ACC112 (cell line): ENCODE results near the gene DMRTB1.

Source experiments
- H2AFZ ChIP-seq: fragments of 200-600 bp; sonication (generic); one replicate; pipeline ENCODE4 v1.6.0; 2017; ENCODE audit warnings: antibody characterized with exemption, low read length; ENCODE audit not compliant: unreplicated experiment
- H3K27ac ChIP-seq: fragments of 200-600 bp; sonication (generic); 2 replicates; pipeline ENCODE4 v1.5.1; 2014; ENCODE audit warnings: low read depth, mild to moderate bottlenecking, antibody characterized with exemption, low read length, moderate library complexity
- H3K27me3 ChIP-seq: fragments of 200-600 bp; sonication (generic); 2 replicates; pipeline ENCODE4 v1.6.1; 2014; ENCODE audit warnings: mild to moderate bottlenecking, antibody characterized with exemption, low read length, moderate library complexity, mixed read lengths; ENCODE audit not compliant: insufficient read depth
- H3K36me3 ChIP-seq: fragments of 200-600 bp; sonication (generic); 2 replicates; pipeline ENCODE4 v1.6.1; 2016; ENCODE audit warnings: mild to moderate bottlenecking, antibody characterized with exemption, low read length, moderate library complexity, mixed read lengths; ENCODE audit not compliant: insufficient read depth
- H3K4me1 ChIP-seq: fragments of 200-600 bp; sonication (generic); one replicate; pipeline ENCODE4 v1.6.1; 2016; ENCODE audit warnings: low read length, mixed read lengths; ENCODE audit not compliant: insufficient read depth, unreplicated experiment, control insufficient read depth
- H3K4me3 ChIP-seq: fragments of 200-600 bp; sonication (generic); 2 replicates; pipeline ENCODE4 v1.5.1; 2014; ENCODE audit warnings: mild to moderate bottlenecking, low read depth, low read length
- H3K79me2 ChIP-seq: fragments of 200-600 bp; sonication (generic); one replicate; pipeline ENCODE4 v1.6.0; 2016; ENCODE audit warnings: low read length; ENCODE audit not compliant: control insufficient read depth, unreplicated experiment, insufficient read depth

Gene DMRTB1

DNA sequence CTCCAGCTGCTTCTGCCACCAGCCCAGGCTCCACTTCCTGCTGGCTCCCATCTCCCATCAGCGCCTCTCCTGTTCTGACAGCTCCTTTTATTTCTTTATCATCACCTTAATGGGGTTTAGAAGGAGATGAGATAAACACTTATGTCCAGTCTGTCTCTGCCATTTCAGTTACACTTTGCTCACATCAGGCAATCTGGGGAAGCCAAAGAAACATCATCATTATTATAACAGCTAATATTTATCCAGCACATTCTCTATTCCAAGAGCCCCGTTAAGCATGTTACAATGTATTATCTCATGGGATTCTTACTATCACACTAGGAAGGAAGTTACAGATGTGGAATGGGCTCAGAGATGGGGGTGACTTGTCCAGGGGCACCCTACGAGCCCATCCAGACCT, 31.2 kb downstream of the DMRTB1 start:
- Histone ChIP-seq H3K4me1 (peaks cover under 1% of the 10 kb centered on the region), H2AFZ (no peak overlapping the region), H3K27me3 (peaks cover 29% of the 10 kb centered on the region), H3K36me3 (no peaks in the 10 kb centered on the region), H3K4me3 (no peak overlapping the region), H3K27ac (no peak overlapping the region), H3K79me2 (no peaks in the 10 kb centered on the region)

DNA sequence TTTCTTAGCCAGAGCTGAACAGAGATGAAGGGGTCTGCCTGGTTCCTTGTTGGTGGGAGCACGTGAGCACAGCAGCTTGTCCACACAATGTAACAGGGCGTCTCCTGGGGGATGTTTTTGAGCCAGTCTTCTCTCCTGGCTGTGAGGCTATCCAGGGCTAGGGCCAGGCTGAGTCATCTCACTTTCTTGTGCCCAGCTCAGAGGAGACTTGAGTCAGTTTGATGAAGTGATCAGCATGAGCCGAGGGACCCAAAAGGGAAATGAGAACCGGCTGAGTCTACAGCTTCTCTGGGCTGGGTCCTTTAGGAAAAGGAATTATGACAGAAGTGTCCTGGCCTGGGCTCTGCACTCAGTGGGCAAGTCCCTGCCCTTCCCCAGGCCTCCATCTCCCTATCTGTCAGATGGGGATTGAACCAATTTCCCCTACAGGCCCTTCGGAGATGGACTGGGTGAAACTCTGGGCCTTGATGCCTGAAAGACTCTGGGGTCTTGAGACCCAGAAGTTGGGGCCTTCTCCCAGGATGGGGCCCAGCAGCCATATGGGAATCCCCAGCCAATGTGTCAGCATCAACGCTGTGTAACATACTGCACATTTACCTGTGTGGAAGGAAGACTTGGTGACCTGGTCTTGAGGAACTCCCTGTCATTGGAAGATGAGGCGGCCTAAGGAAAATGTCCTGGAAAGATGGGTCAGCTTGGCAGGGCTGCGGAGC, 36.6 kb downstream of the DMRTB1 start:
- Histone ChIP-seq H3K4me1 (peaks cover 11% of the 10 kb centered on the region), H3K27ac (no peak overlapping the region), H3K36me3 (no peaks in the 10 kb centered on the region), H3K79me2 (no peaks in the 10 kb centered on the region), H2AFZ (no peak overlapping the region), H3K4me3 (no peak overlapping the region), H3K27me3 (peaks cover under 1% of the 10 kb centered on the region; the same call in 1 of the 2 replicates)

GRCh38 chr1:53498555-53499131, 39.4 kb downstream of the DMRTB1 start:
- Histone ChIP-seq H2AFZ (no peak overlapping the region), H3K27me3 (0 out of 2 replicates have a peak, but pooled peaks cover 4% of the 10 kb centered on the region), H3K27ac (no peak overlapping the region), H3K36me3 (no peaks in the 10 kb centered on the region), H3K4me1 (peaks cover 11% of the 10 kb centered on the region), H3K79me2 (no peaks in the 10 kb centered on the region), H3K4me3 (no peak overlapping the region)

DNA sequence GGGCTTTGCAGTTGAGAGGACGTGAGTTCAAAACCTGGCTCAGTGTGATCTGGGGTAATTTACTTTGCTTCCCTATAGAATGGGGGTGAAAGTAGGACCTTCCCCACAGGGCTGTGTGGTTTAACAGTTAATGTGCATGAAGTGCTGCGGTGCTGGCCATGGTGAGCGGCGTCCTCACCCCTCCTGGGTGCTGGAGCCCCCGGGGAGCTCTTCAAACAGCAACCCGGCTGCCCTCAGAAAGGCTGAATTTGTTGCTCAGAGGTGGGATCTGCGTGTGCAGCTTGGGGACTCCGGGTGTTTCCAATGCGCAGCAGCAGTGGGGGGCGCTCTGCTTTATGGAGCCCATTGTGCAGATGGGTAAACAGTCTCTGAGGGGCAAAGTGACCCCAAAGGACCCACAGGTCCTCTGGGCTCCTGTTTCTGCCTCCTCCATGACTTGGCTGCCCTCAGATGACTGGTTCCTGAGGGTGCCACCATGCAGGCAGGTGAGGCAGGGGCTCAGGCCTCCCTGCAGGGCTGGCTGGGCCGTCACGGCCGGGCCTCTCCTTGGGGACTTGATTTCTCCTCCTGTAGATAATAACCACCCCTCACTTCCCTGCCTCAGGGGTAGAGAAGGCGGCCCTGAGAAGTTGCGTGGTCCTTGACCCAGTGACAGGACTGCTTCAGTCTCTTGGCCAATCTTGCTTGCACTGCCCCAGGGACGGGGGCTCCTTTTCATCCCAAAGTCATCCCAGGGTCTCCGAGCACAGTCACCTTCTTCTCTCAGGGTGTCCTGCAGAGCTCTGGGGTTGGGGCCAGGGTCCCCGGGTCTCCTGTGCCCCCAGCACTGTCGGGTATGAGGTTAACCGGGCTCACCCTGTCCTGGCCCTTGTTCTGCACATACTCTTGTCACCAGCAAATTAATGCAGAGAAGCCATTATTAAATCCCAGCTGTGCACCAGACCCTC, 40.3 kb downstream of the DMRTB1 start:
- no peak overlapping the region for H2AFZ ChIP-seq
- no peaks in the 10 kb centered on the region for H3K36me3 ChIP-seq
- no peaks in the 10 kb centered on the region for H3K79me2 ChIP-seq
- 0 out of 2 replicates have a peak, but pooled peaks cover 4% of the 10 kb centered on the region for H3K27me3 ChIP-seq
- no peak overlapping the region for H3K4me3 ChIP-seq
- no peak overlapping the region for H3K27ac ChIP-seq
- peaks cover 11% of the 10 kb centered on the region for H3K4me1 ChIP-seq

GRCh38 chr1:53500204-53501064, 41.2 kb downstream of the DMRTB1 start:
- Histone ChIP-seq H2AFZ (no peak overlapping the region), H3K27me3 (0 out of 2 replicates have a peak, but pooled peaks cover 4% of the 10 kb centered on the region), H3K27ac (no peak overlapping the region), H3K4me1 (peaks cover 10% of the 10 kb centered on the region), H3K4me3 (no peak overlapping the region), H3K79me2 (no peaks in the 10 kb centered on the region), H3K36me3 (no peaks in the 10 kb centered on the region)

DNA sequence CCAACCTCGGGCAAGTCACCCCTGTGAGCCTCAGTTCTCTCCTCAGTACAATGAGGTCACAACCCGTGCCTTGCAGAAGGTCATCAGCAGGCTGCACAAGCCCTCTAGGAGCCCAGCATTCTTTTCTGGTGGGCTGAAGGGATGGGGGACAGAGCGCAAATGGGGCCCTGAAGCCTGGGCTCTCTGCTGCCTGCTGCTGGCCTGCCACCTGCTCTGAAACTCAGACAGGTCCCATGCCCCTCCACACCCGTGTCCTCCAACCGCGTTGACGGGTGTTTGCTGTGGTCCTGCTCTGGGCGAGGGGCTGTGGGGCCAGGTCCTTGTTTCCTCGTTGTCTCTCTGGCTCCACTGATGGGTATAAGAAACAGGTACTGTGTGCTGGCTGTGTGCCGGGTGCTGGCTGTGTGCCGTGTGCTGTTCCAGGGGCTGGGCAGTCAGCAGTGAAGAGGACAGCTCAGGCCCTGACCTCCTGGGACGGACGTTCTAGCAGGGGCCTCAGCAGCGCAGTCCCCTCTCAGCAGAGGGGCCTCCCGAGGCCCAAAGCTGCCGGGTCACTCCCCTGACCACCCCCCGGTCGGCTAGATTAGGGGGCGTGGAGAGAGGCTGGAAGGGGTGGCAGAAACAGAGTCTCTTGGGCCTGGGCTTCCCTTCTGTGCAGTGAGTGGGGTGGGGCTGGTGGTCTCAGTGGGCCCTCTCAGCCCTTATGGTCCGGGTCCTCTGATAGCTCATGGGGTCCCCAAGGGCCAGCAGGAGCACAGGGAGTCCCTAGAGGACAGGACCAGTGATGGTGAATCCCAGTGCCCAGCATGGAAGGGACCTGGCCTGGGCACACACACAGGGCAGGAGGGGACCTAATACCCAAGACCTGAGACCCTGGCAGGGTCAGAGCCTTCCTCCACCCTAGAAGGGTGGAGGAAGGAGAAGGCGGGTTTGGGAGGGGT, 42.1 kb downstream of the DMRTB1 start:
- no peaks in the 10 kb centered on the region for H3K79me2 ChIP-seq
- no peak overlapping the region for H3K4me3 ChIP-seq
- H3K36me3 ChIP-seq: no peaks in the 10 kb centered on the region
- H3K4me1 ChIP-seq: peaks cover under 1% of the 10 kb centered on the region
- no peak overlapping the region for H2AFZ ChIP-seq
- 0 out of 2 replicates have a peak, but pooled peaks cover 4% of the 10 kb centered on the region for H3K27me3 ChIP-seq
- H3K27ac ChIP-seq: no peak overlapping the region

GRCh38 chr1:53502641-53503432, 43.6 kb downstream of the DMRTB1 start:
- Histone ChIP-seq H3K4me1 (no peaks in the 10 kb centered on the region), H3K79me2 (no peaks in the 10 kb centered on the region), H3K4me3 (no peak overlapping the region), H3K27ac (no peak overlapping the region), H3K36me3 (no peaks in the 10 kb centered on the region), H3K27me3 (0 out of 2 replicates have a peak, but pooled peaks cover 4% of the 10 kb centered on the region), H2AFZ (no peak overlapping the region)

DNA sequence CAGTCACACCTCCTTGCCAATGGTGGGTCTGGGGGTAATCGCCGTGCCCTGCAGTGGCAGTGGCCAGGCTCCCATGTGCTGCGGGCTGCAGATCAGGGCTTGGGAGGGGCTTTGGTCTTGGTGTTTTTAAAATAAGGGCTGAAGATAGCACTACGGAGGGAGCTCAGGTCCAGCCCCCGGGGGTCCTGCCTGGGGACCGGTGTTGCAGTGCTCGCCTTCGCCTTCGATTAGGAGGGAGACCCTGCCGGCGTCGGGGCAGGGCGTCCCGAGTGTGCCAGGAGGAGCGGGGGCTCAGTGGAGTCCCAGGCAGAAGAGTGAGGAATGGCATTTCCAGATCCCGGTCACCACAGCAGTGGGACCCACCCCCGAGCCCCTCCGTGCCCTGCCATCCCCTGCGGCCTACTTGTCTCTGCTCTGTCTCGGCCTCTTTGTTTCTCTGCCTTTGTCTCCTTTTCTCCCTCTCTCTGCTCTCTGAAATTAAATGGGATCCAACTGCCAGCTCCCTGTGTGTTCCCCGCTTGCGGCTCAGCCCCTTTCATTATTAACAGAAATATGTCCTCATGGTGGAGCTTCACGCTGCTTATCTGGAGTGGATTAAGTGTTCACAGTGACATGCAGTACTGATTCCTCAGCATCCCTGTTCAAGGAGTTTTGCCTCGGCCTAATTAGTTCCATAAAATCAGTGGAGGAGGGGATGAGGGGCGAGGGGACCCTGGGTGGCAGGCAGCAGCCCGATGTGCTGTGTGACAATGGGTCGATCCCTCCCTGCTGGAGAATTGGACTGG, 44.4 kb downstream of the DMRTB1 start:
- Histone ChIP-seq H3K27me3 (0 out of 2 replicates have a peak, but pooled peaks cover 4% of the 10 kb centered on the region), H2AFZ (no peak overlapping the region), H3K4me3 (no peak overlapping the region), H3K36me3 (no peaks in the 10 kb centered on the region), H3K27ac (no peak overlapping the region), H3K4me1 (no peaks in the 10 kb centered on the region), H3K79me2 (no peaks in the 10 kb centered on the region)
